ENCODE results near the gene CFAP157. TPM values are rescaled to one million over a fixed set of nuclear protein-coding genes. Genes with fewer than 3 reads are reported as not detected.

Gene CFAP157
- polyA plus RNA-seq, 1 of the 3 experiments (the other 2 are of a cell fraction) = 0.25 TPM

DNA sequence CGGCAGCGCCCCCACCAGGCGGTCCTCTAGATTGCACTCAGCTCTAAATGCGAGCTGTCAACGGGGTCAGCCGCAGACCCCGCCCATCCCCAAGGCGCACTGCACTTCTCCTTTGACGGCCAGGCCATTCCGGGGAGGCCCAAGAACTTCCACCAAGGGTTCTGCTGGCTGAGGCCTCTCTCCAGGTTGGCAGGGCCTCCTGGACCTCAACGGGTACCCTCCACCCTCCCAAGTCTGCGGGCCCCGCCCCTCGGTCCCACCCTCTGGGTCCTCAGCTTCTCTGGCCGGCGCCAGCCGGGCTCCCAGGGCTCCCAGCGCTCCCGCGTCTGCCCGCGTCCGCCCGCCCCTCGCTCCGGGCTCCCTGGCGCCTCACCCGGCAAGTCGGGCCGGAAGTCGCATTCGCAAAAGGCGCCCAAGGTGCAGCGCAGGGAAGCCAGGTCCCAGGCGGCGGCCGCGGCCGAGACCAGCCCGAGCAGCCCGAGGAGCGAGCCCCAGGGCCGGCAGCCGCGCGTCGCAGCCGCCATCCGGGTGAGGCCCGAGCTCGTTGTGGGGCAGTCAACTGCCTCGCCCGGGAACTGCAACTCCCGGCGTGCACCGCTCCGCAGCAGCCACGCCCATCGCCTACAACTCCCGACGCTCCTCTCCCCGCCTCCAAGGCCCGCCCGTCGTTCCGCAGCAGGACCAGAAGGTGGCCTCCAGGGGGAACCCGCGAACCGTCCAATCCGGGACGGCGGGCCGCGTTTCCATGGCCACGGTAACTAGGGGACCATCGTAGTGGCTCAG, 28.1 kb downstream of the CFAP157 start, which contains the start of gene TOR2A:
Gene TOR2A (minus strand): TSS at position 548 of the 783 bp plus-strand sequence. CDS start 24 bp downstream, at position 524.
- DNase-seq = peak; percentile 98
- Histone ChIP-seq H3K9ac (peak within 1 kb of the TSS; percentile 65), H3K79me2 (ENCODE audit: insufficient read depth) (no peaks in the 10 kb centered on the region), H3K36me3 (replicated peaks in 1 of 2; ENCODE audit: control insufficient read depth in 1 of 2, insufficient read depth in 2 of 2, low read length in 1 of 2) (peaks cover 0 to 3% of the 10 kb centered on the region in 2 experiments), H3K4me2 (peak within 1 kb of the TSS; percentile 91), H3K4me1 (ENCODE audit: control insufficient read depth in 1 of 2, insufficient read depth in 2 of 2, low read depth in 1 of 2, low read length in 1 of 2) (peaks cover 5 to 11% of the 10 kb centered on the region in 2 experiments; a peak in 1 of 4 replicates), H3K9me3 (no peaks in the 10 kb centered on the region), H2AFZ (ENCODE audit: low read depth) (peak within 1 kb of the TSS; percentile 82), H3K27me3 (ENCODE audit: insufficient read depth) (no peaks in the 10 kb centered on the region), H3F3A (replicated peaks; ENCODE audit: insufficient read depth) (peaks cover 2% of the 10 kb centered on the region), H4K20me1 (ENCODE audit: insufficient read depth) (no peaks in the 10 kb centered on the region), H3K4me3 (ENCODE audit: low read depth in 2 of 2, low read length in 1 of 2) (peak within 1 kb of the TSS; percentile 79), H3K27ac (ENCODE audit: low read depth in 2 of 2, low read length in 1 of 2) (peak within 1 kb of the TSS; percentile 62 to 93), H3K9me2 (no peaks in the 10 kb centered on the region)
- CTCF ChIA-PET = interaction anchor here (0.6 to 10.7 kb wide), 93 partner anchors 9 to 366 kb away, joined by 3 to 226 read pairs (median 5); partner anchors contain the start of genes AK1, CDK9, ENG and PTRH1
- TF ChIP-seq TAF1 (IDR thresholded peaks at IDR 0.05; ENCODE audit: borderline replicate concordance, low read depth, low read length) (peak; percentile 55), CHD2 (IDR thresholded peaks at IDR 0.05; ENCODE audit: low read length, partially characterized antibody) (peak; percentile 75), ZBTB33 (IDR thresholded peaks at IDR 0.05; ENCODE audit: borderline replicate concordance, low read depth) (no peak), MEF2A (IDR thresholded peaks at IDR 0.05; ENCODE audit: borderline replicate concordance, low read depth) (no peak), GABPA (IDR thresholded peaks at IDR 0.05; ENCODE audit: low read depth) (peak; percentile 64), FOXM1 (IDR thresholded peaks at IDR 0.05; ENCODE audit: low read depth) (0 out of 2 replicates have a peak, but pooled peaks have one; percentile 12), EZH2phosphoT487 (IDR thresholded peaks at IDR 0.05; ENCODE audit: borderline replicate concordance, low read depth) (no peak), CTCF (IDR thresholded peaks at IDR 0.05) (peak; percentile 95), ELF1 (IDR thresholded peaks at IDR 0.05) (peak; percentile 59), RFX5 (IDR thresholded peaks at IDR 0.05; ENCODE audit: low read length) (peak; percentile 96), RAD21 (IDR thresholded peaks at IDR 0.05; ENCODE audit: low read length) (peak; percentile 97), SMC3 (IDR thresholded peaks at IDR 0.05; ENCODE audit: low read depth, low read length) (peak; percentile 96), POLR2AphosphoS5 (IDR thresholded peaks at IDR 0.05; ENCODE audit: low read depth, low read length) (peak; percentile 65; the same call in 1 of the 2 replicates), YY1 (IDR thresholded peaks at IDR 0.05; ENCODE audit: low read depth) (peak; percentile 55; the same call in 1 of the 2 replicates), TEAD4 (IDR thresholded peaks at IDR 0.05; ENCODE audit: borderline replicate concordance, insufficient read depth) (no peak), RXRA (IDR thresholded peaks at IDR 0.05; ENCODE audit: borderline replicate concordance, low read depth) (no peak), EP300 (IDR thresholded peaks at IDR 0.05; ENCODE audit: borderline replicate concordance in 1 of 2, low read depth in 1 of 2, low read length in 1 of 2) (peak in 1 of 2 experiments; percentile 47; a peak in 1 of 4 replicates), MXI1 (IDR thresholded peaks at IDR 0.05; ENCODE audit: low read depth, low read length) (peak; percentile 96), RCOR1 (IDR thresholded peaks at IDR 0.05; ENCODE audit: low read length) (peak; percentile 20; the same call in 1 of the 2 replicates), SIN3A (IDR thresholded peaks at IDR 0.05; ENCODE audit: borderline replicate concordance, low read depth, low read length) (peak; percentile 93)
- TF ChIP-seq, protein P1, sequence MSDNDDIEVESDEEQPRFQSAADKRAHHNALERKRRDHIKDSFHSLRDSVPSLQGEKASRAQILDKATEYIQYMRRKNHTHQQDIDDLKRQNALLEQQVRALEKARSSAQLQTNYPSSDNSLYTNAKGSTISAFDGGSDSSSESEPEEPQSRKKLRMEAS (IDR thresholded peaks at IDR 0.05; ENCODE audit: low read depth) = peak; percentile 37; the same call in 1 of the 2 replicates
- POLR2A ChIA-PET = interaction anchor here (0.6 to 1.6 kb wide), 17 partner anchors 9 to 195 kb away, joined by 3 to 9 read pairs (median 4); partner anchors contain the start of genes CDK9, PIP5KL1 and TTC16
- WGBS (ENCODE audit: low lambda C conversion rate) = 0% methylated on average over 10 of the region's 76 CpGs
